T-helper 2 cell treated with Interferon-gamma antibody and Interleukin-4, amounts not matched to agents 5 μg/mL and 100 μg/mL, for 36 hours (primary cell): ENCODE data around the gene FREY1.

Experiments
- DNase-seq: peaks from one replicate; pipeline ENCODE4 v3.0.0; 2021; ENCODE audit warnings: low spot score
- H3K27ac Mint-ChIP-seq: one replicate; pipeline ENCODE4 v1.8.0; 2021; ENCODE audit warnings: mild to moderate bottlenecking, mixed read lengths
- H3K27me3 Mint-ChIP-seq: one replicate; pipeline ENCODE4 v1.8.0; 2021; ENCODE audit warnings: low read depth, mixed read lengths
- H3K36me3 Mint-ChIP-seq: one replicate; pipeline ENCODE4 v1.8.0; 2021; ENCODE audit warnings: low read depth, mixed read lengths
- H3K4me1 Mint-ChIP-seq: one replicate; pipeline ENCODE4 v1.8.0; 2021; ENCODE audit warnings: low read depth, mixed read lengths
- H3K4me3 Mint-ChIP-seq: one replicate; pipeline ENCODE4 v1.8.0; 2022; ENCODE audit warnings: mild to moderate bottlenecking, moderate library complexity, mixed read lengths
- H3K9me3 Mint-ChIP-seq: one replicate; pipeline ENCODE4 v1.8.0; 2021; ENCODE audit warnings: mixed read lengths

FREY1 gene

GRCh38 chr11:45869551-45869950, 37.5 kb downstream of the FREY1 start:
- H3K27ac Mint-ChIP-seq = no peak overlapping the region
- peaks cover 38% of the 10 kb centered on the region for H3K36me3 Mint-ChIP-seq
- H3K4me3 Mint-ChIP-seq = no peak overlapping the region
- no peaks in the 10 kb centered on the region for H3K4me1 Mint-ChIP-seq
- no peaks in the 10 kb centered on the region for H3K9me3 Mint-ChIP-seq
- DNase-seq = no peak
- no peaks in the 10 kb centered on the region for H3K27me3 Mint-ChIP-seq

- H3K36me3 Mint-ChIP-seq = peaks cover 32% of the 10 kb centered on the region
- H3K27me3 Mint-ChIP-seq = no peaks in the 10 kb centered on the region
- no peak for DNase-seq
- no peaks in the 10 kb centered on the region for H3K4me1 Mint-ChIP-seq
- H3K9me3 Mint-ChIP-seq = no peaks in the 10 kb centered on the region
- H3K27ac Mint-ChIP-seq = no peak overlapping the region
- no peak overlapping the region for H3K4me3 Mint-ChIP-seq
These were observed 43.0 kb downstream of the FREY1 start for GRCh38 chr11:45864041-45864440.

GRCh38 chr11:45860764-45861510, 46.1 kb downstream of the FREY1 start:
- Mint-ChIP-seq H3K4me1 (no peaks in the 10 kb centered on the region), H3K27ac (no peak overlapping the region), H3K36me3 (peaks cover 35% of the 10 kb centered on the region), H3K4me3 (no peak overlapping the region), H3K9me3 (no peaks in the 10 kb centered on the region), H3K27me3 (no peaks in the 10 kb centered on the region)
- no peak for DNase-seq

GRCh38 chr11:45860348-45860747, 46.7 kb downstream of the FREY1 start:
- no peak for DNase-seq
- Mint-ChIP-seq H3K9me3 (no peaks in the 10 kb centered on the region), H3K4me3 (no peak overlapping the region), H3K27me3 (no peaks in the 10 kb centered on the region), H3K36me3 (peaks cover 32% of the 10 kb centered on the region), H3K27ac (no peak overlapping the region), H3K4me1 (no peaks in the 10 kb centered on the region)

GRCh38 chr11:45859661-45860140, 47.4 kb downstream of the FREY1 start:
- no peak for DNase-seq
- Mint-ChIP-seq H3K4me3 (no peak overlapping the region), H3K27me3 (no peaks in the 10 kb centered on the region), H3K9me3 (no peaks in the 10 kb centered on the region), H3K36me3 (peaks cover 31% of the 10 kb centered on the region), H3K27ac (no peak overlapping the region), H3K4me1 (no peaks in the 10 kb centered on the region)

GRCh38 chr11:45858751-45859398, 48.2 kb downstream of the FREY1 start:
- Mint-ChIP-seq H3K36me3 (peaks cover 31% of the 10 kb centered on the region), H3K4me1 (no peaks in the 10 kb centered on the region), H3K4me3 (no peak overlapping the region), H3K9me3 (no peaks in the 10 kb centered on the region), H3K27ac (no peak overlapping the region), H3K27me3 (no peaks in the 10 kb centered on the region)
- no peak for DNase-seq

GRCh38 chr11:45857961-45858474, 49.1 kb downstream of the FREY1 start:
- Mint-ChIP-seq H3K4me1 (no peaks in the 10 kb centered on the region), H3K4me3 (no peak overlapping the region), H3K27me3 (no peaks in the 10 kb centered on the region), H3K27ac (no peak overlapping the region), H3K36me3 (peaks cover 29% of the 10 kb centered on the region), H3K9me3 (no peaks in the 10 kb centered on the region)
- no peak for DNase-seq
